Measurements from ENCODE around the gene ATE1.

DNA sequence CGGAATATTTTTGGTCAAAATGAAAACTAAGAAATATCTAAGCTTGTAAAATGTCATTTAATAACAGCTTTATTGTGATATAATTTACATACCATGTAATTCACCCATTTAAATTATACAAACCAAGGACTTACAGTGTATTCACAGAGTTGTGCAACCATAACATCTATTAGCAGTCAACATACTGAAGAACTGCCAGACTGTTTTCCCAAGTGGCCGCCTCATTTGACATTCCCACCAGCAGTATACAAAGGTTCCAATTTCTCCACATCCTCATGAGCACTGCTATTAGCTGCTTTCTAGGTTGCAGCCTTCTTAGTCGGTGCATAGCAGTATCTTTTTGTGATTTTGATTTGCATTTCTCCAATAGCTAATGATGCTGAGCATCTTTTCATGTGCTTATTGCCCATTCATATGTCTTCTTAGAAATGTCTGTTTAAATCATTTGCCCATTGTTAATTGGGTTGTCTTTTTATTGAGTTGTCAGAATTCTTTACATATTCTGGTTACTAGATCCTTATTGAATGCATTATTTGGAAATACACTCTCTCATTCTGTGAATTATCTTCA, 176.6 kb downstream of the ATE1 start:
- TF ChIP-seq, protein P1, sequence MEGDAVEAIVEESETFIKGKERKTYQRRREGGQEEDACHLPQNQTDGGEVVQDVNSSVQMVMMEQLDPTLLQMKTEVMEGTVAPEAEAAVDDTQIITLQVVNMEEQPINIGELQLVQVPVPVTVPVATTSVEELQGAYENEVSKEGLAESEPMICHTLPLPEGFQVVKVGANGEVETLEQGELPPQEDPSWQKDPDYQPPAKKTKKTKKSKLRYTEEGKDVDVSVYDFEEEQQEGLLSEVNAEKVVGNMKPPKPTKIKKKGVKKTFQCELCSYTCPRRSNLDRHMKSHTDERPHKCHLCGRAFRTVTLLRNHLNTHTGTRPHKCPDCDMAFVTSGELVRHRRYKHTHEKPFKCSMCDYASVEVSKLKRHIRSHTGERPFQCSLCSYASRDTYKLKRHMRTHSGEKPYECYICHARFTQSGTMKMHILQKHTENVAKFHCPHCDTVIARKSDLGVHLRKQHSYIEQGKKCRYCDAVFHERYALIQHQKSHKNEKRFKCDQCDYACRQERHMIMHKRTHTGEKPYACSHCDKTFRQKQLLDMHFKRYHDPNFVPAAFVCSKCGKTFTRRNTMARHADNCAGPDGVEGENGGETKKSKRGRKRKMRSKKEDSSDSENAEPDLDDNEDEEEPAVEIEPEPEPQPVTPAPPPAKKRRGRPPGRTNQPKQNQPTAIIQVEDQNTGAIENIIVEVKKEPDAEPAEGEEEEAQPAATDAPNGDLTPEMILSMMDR (IDR thresholded peaks at IDR 0.05), result no peak
- TF ChIP-seq POLR2A (IDR thresholded peaks at IDR 0.05), result no peak

All from heart left ventricle (tissue), 13 donors.